ENCODE data around the gene FBXO38. TPM values are rescaled to one million over a fixed set of nuclear protein-coding genes. Genes with fewer than 3 reads are reported as not detected.

FBXO38 gene
- total RNA-seq, 1 experiment from 2014 or later = 35.8 TPM

- Mint-ChIP-seq H3K4me3 (no peak overlapping the region), H3K9me3 (no peaks in the 10 kb centered on the region), H3K27me3 (ENCODE audit: low read depth) (no peaks in the 10 kb centered on the region), H3K27ac (no peak overlapping the region), H3K4me1 (no peaks in the 10 kb centered on the region), H3K36me3 (peaks cover 62% of the 10 kb centered on the region)
- ATAC-seq = no peak
- CTCF ChIA-PET = no interaction called here
- DNase-seq (ENCODE audit: low spot score) = no peak
- no peak for TF ChIP-seq ZNF532 (CRISPR knock-in tag; IDR thresholded peaks at IDR 0.05; ENCODE audit: borderline replicate concordance)
- no peak for TF ChIP-seq CTCF (IDR thresholded peaks at IDR 0.05)
- TF ChIP-seq ZNF317 (CRISPR knock-in tag; IDR thresholded peaks at IDR 0.05; ENCODE audit: borderline replicate concordance, low read depth) = no peak
- TF ChIP-seq ESRRA (CRISPR knock-in tag; IDR thresholded peaks at IDR 0.05; ENCODE audit: borderline replicate concordance) = no peak
- TF ChIP-seq ATF6 (CRISPR knock-in tag; IDR thresholded peaks at IDR 0.05) = no peak
- TF ChIP-seq ATF1 (CRISPR knock-in tag; IDR thresholded peaks at IDR 0.05) = no peak
- TF ChIP-seq NR2C2 (CRISPR knock-in tag; IDR thresholded peaks at IDR 0.05) = no peak
- TF ChIP-seq JAZF1 (CRISPR knock-in tag; IDR thresholded peaks at IDR 0.05) = no peak
- no peak for TF ChIP-seq NR3C1 (CRISPR knock-in tag; conservative IDR thresholded peaks at IDR 0.05; ENCODE audit: low read depth)
- POLR2A ChIA-PET = no interaction called here
Measured at GRCh38 chr5:148421661-148422060, 37.9 kb downstream of the FBXO38 start.

- no peaks in the 10 kb centered on the region for H3K9me3 Mint-ChIP-seq
- peaks cover 59% of the 10 kb centered on the region for H3K36me3 Mint-ChIP-seq
- H3K27ac Mint-ChIP-seq = no peak overlapping the region; the same call in 1 of the 2 replicates
- TF ChIP-seq CDX4 (CRISPR knock-in tag; IDR thresholded peaks at IDR 0.05; ENCODE audit: borderline replicate concordance) = no peak
- no peak for TF ChIP-seq ZNF532 (CRISPR knock-in tag; IDR thresholded peaks at IDR 0.05; ENCODE audit: borderline replicate concordance)
- TF ChIP-seq ZNF121 (CRISPR knock-in tag; IDR thresholded peaks at IDR 0.05) = no peak
- TF ChIP-seq ZNF423 (CRISPR knock-in tag; IDR thresholded peaks at IDR 0.05) = no peak
- TF ChIP-seq ZNF263 (CRISPR knock-in tag; IDR thresholded peaks at IDR 0.05; ENCODE audit: low read depth) = no peak
- no peak for TF ChIP-seq ZNF219 (CRISPR knock-in tag; IDR thresholded peaks at IDR 0.05; ENCODE audit: borderline replicate concordance)
- TF ChIP-seq MYBL2 (CRISPR knock-in tag; IDR thresholded peaks at IDR 0.05) = no peak
- TF ChIP-seq TEAD1 (CRISPR knock-in tag; IDR thresholded peaks at IDR 0.05) = no peak
- TF ChIP-seq SMAD4 (CRISPR knock-in tag; IDR thresholded peaks at IDR 0.05) = no peak
- no peak for TF ChIP-seq AR (CRISPR knock-in tag; IDR thresholded peaks at IDR 0.05)
- TF ChIP-seq TP53 (CRISPR knock-in tag; IDR thresholded peaks at IDR 0.05) = no peak
- DNase-seq (ENCODE audit: low spot score) (no peak), ATAC-seq (no peak)
- H3K27me3 Mint-ChIP-seq (ENCODE audit: low read depth) = no peaks in the 10 kb centered on the region
- H3K4me1 Mint-ChIP-seq = no peaks in the 10 kb centered on the region
- ChIA-PET POLR2A (no interaction called here), CTCF (no interaction called here)
- H3K4me3 Mint-ChIP-seq = no peak overlapping the region
Measured at GRCh38 chr5:148425808-148426207, 42.0 kb downstream of the FBXO38 start.
